ENCODE results near the gene NT5DC1.

Gene NT5DC1

GRCh38 chr6:116200619-116201249 is 100.1 kb downstream of the NT5DC1 start:
- DNase-seq = no peak

GRCh38 chr6:116201538-116201937 is 100.9 kb downstream of the NT5DC1 start:
- no peak for DNase-seq

DNA sequence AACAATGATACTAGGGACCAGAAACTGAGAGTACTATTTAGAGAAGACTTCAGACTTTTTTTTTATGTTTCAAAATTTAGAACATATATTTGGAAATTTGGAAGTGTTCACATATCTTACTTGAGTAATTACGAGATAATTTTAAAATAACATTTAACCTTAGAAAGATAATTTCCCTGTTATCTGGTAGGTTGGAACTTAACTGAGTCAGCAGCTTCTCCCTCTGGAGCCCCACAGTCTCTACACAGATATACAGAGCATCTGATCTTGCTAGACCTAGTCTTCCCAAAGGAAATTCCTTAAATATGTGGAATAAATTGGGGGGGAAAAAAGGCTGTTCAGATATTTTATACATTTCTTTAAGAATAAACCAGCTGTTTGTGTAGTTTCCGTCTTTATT is 104.6 kb downstream of the NT5DC1 start:
- DNase-seq = peak; percentile 51

DNA sequence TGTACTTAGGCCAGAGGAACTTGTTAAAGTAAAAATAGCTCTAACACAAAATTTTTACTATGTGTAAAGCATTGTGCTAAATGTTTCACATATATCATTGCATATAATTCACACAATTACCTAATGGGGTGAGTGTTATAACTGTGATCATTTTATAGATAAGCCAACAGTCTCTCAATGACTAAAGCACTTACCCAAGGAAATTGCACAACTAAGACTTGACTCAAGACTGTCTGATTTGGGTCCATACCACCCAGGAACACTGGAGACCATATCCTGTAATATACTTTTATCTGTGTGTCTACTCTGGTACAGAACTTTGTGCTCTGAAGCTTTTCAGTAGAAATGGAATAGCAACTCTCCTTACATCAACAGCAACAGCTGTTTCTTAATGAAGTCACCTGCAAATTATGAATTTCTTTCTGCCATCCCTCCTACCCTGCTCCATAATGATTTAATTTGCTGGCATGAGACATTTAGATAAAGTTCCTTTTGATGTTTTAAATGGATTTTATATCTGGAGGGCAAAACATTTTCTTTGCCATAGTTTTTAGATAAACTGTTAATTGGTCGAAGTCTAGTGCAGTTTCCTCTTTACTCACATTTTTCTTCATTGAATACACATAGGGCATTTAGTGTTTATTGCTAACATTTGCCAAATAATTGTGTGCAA is 105.7 kb downstream of the NT5DC1 start:
- DNase-seq = peak; percentile 69

GRCh38 chr6:116208056-116208785 is 107.6 kb downstream of the NT5DC1 start:
- no peak for DNase-seq

DNA sequence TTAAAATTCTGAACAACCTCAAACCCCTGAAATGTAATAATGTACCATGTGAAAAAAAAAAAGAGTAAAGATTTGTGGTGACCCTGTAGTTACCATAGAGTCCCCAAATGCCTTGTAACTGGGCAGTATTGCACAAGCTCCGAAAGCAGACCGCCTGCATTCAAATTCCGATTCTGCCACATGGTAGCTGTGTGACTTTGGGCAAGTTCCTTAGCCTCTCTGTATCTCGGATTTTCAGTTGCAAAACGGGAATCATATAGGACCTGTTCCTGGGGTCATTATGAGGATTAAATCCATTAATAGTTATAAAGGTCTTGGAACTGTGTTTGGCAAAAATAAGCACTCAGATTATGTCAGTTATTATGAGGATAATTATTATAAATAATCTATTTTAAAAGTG is 109.7 kb downstream of the NT5DC1 start:
- DNase-seq = no peak

DNA sequence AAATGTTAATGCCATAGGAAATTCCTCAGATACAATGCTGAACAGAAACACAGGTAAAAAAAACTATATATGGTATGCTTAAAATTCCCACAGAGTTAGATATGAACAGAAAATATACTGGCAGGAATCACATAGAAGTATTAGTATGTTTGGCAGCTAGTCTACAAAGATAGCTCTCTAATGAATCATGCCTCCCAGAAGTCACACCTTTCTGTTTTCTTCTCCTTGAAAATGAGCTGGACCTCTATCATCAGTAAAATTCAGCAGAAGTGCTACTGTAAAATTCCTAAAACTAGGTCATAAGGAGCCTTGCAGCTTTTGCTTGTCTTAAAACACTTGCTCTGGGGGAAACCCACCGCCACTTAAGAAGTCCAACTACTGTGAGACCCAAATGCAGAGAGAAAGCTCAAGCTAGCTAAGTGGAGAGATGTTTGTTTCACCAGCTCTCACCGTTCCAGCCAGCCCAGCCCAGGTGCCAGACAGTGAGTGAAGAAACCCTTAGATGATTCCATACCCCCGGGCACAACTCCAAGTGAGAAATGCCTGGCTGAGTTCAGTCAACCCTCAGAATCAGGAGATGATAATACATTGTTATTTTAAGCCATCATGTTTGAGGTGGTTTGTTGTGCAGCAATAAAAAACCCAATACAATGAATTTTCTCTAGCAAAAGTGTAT is 110.2 kb downstream of the NT5DC1 start:
- peak; percentile 95 for DNase-seq

GRCh38 chr6:116214681-116215080 is 114.0 kb downstream of the NT5DC1 start:
- no peak for DNase-seq

DNA sequence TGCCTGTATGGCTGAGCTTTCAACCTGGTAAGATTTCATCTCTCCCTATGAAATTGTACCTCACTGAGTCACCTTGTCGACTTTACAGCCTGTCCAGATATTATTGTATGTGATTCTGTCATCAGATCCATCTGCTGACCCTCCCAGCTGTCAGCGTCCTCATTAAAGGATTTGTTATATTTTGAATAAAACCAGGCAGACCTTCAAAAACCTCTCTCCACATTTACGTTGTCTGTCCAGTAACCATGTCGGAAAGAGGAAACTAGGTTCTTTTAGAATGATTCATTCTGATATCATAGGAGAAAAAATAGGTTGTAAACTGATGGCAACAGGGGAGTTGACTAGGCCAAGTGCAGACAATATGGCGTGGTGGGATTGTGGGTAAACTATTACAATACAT is 114.8 kb downstream of the NT5DC1 start:
- peak; percentile 16 for DNase-seq

- DNase-seq = peak; percentile 25
Observed at GRCh38 chr6:116217069-116217468, 116.4 kb downstream of the NT5DC1 start.

DNA sequence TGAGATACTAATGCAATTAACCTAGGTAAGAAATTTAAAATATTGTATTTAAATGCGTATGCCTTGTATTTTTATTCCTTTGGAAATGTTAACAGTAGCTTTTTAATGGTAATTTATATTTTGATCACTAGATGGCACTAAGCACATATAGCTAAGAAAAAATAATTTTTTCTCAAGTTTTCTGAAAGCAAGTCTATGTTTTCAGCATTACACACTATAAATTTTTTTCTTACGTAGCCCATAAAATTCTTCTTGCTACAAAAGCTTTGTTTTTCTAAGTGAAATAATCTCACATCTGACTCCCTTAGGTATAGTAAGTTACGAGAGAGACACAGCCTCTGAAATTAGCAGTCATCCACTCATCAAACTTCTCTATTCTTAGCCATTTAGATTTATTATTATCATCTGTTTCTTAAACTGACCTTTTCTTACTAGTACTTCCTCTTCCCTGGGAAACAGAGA is 117.5 kb downstream of the NT5DC1 start:
- no peak for DNase-seq

- no peak for DNase-seq
Observed at GRCh38 chr6:116218866-116219265, 118.2 kb downstream of the NT5DC1 start.

DNA sequence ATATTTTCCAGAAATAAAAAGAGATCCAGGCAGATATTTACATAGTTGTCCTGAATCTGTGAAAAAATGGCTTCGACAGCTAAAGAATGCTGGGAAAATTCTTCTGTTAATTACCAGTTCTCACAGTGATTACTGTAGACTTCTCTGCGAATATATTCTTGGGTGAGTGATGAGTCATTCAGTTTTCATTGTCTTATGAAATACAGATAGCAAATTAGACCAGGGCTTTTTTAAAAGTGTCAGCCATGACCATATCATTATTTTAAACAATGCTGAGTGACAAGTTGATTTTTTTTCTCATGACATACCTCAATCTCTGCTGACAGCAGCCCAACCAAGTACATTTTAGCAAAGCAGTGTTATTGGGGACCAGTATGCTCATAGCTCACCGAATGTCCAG is 120.4 kb downstream of the NT5DC1 start:
- peak; percentile 15 for DNase-seq

GRCh38 chr6:116221911-116222310 is 121.3 kb downstream of the NT5DC1 start:
- DNase-seq = no peak

- DNase-seq = no peak
Observed at GRCh38 chr6:116223355-116223754, 122.7 kb downstream of the NT5DC1 start.

DNA sequence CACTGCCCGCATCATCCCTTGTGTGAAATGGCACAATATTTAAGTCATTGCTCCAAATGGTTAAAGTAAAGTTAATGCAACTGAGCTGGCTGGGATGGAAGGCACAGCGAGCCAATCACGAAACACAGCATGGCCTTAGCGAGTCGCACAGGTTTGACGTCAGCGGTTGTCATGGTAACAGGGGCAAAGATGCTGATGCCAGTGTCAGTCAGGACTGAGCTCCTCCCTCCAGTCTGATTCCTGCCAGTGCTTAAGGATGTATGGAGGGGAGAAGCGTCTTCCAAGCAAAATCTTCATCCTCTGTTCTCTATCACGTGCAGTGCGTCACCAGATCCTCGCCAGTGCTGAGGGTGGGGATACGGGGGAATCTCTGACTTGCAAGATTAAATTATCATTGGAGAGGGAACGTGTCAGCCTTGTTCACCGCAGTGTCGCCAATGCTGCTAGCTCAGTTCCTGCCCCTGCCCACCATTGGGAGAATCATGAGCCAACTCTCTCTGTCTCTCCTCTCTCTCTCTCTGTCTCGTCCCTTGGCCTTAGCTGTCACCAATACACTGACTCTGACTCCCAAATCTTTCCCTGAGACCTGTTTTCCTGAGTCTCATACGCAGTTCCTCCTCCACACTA is 128.7 kb downstream of the NT5DC1 start:
- DNase-seq = peak; percentile 16

GRCh38 chr6:116234689-116235088 is 134.0 kb downstream of the NT5DC1 start:
- no peak for DNase-seq

DNA sequence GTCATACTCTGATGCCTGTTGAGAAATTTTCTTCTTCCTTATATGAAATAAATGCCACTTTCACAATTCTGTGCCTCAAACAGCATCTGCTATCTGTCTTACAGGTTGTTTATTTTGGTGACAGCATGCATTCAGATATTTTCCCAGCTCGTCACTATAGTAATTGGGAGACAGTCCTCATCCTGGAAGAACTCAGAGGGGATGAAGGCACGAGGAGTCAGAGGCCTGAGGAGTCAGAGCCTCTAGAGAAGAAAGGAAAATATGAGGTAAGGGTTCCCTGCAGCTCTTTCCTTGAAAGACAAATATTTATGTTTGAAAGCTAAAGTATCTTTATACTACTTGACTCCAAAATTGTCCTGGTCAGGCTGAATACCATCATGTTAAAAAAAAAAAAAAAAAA is 137.4 kb downstream of the NT5DC1 start:
- DNase-seq = no peak

DNA sequence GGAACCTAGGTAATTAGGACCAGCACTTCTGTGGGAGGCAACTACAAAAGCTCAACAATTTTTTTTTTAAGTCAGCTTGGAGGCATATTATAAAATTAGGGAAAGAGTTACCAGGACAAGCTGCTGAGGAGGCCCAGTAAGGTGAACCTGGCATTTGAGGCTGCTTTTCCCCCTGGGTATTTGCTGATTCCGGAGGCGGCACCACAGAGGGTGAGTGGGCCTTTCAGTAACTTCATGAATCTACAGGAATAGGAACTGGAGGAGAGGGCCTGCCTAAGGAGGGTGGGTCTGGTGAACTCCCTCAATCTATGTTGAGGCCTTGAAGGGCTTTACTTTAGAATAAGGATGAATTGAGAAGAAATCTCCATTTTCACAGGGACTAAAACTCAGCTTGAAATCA is 138.6 kb downstream of the NT5DC1 start:
- DNase-seq = no peak

DNA sequence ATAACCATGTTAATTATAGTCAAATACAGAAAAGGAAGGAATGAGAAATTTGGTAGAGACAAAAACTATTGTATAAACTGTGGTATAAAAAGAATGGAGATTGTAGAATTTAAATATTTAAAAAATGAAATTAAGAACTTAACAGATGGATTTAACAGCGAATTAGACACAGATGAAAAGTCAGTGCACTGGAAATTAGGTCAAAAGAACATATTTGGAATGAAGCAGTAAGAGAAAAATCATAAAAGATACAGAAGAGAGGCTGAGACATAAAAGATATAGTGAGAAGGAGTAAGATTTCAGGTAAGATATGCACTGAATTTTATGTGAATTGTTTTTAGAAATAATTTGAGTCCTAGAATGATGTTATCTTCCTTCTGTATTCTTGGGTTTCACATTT is 139.2 kb downstream of the NT5DC1 start:
- no peak for DNase-seq

- no peak for DNase-seq
Observed at GRCh38 chr6:116244284-116244683, 143.6 kb downstream of the NT5DC1 start.

GRCh38 chr6:116246089-116246488 is 145.4 kb downstream of the NT5DC1 start:
- no peak for DNase-seq

DNA sequence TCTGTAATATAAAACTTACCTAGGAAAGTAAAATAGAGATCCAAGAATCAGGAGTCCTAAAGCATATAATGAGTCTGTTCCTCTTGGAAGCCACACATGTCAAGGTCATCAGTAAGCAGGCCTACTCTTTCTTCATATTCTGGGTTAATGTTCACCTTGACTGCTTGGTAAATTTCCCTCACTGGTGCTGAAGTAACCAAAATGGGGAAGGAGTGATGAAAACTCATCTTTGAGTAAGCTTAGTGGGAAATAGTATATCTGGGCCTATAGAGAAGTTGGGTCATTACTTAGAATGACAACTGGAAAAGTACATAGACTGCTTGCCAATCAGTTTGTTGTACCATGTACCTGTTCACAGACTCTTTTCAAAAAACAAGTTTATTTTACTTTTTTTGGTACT is 146.6 kb downstream of the NT5DC1 start:
- no peak for DNase-seq
